ENCODE results near the gene MAP3K19.
"Not testable (repeated sequence)": the region's sequence is repeated elsewhere in the genome, so short reads cannot be mapped to it uniquely, and the experiment has no call there.

The MAP3K19 gene

GRCh38 chr2:134977104-134977503, 70.1 kb downstream of the MAP3K19 start:
- DNase-seq: not testable (repeated sequence)

GRCh38 chr2:134976074-134976702, 71.1 kb downstream of the MAP3K19 start:
- no peak for DNase-seq

- DNase-seq: no peak
Measured at GRCh38 chr2:134975281-134976009, 71.8 kb downstream of the MAP3K19 start.

- no peak for DNase-seq
Measured at GRCh38 chr2:134973241-134974138, 73.8 kb downstream of the MAP3K19 start.

GRCh38 chr2:134967166-134967565, 80.1 kb downstream of the MAP3K19 start:
- not testable (repeated sequence) for DNase-seq

GRCh38 chr2:134957477-134957876, 89.8 kb downstream of the MAP3K19 start:
- no peak for DNase-seq

- DNase-seq: no peak
Measured at GRCh38 chr2:134955744-134956143, 91.5 kb downstream of the MAP3K19 start.

GRCh38 chr2:134954065-134954464, 93.2 kb downstream of the MAP3K19 start:
- no peak for DNase-seq

GRCh38 chr2:134952608-134953007, 94.6 kb downstream of the MAP3K19 start:
- DNase-seq: no peak

- DNase-seq: no peak
Measured at GRCh38 chr2:134950886-134951285, 96.4 kb downstream of the MAP3K19 start.

- DNase-seq: no peak
Measured at GRCh38 chr2:134949981-134950708, 97.1 kb downstream of the MAP3K19 start.

- no peak for DNase-seq
Measured at GRCh38 chr2:134946073-134946472, 101.2 kb downstream of the MAP3K19 start.

GRCh38 chr2:134944975-134945374, 102.3 kb downstream of the MAP3K19 start:
- no peak for DNase-seq

- DNase-seq: no peak
Measured at GRCh38 chr2:134943540-134943939, 103.7 kb downstream of the MAP3K19 start.

- DNase-seq: no peak
Measured at GRCh38 chr2:134936691-134937090, 110.6 kb downstream of the MAP3K19 start.

GRCh38 chr2:134934641-134935040, 112.6 kb downstream of the MAP3K19 start:
- DNase-seq: no peak

GRCh38 chr2:134934150-134934549, 113.1 kb downstream of the MAP3K19 start:
- no peak for DNase-seq

GRCh38 chr2:134933732-134934131, 113.5 kb downstream of the MAP3K19 start:
- no peak for DNase-seq

- DNase-seq: no peak
Measured at GRCh38 chr2:134932864-134933526, 114.3 kb downstream of the MAP3K19 start.

- no peak for DNase-seq
Measured at GRCh38 chr2:134927195-134927594, 120.1 kb downstream of the MAP3K19 start.

- no peak for DNase-seq
Measured at GRCh38 chr2:134926231-134926931, 120.9 kb downstream of the MAP3K19 start.

- DNase-seq: no peak
Measured at GRCh38 chr2:134924912-134925311, 122.3 kb downstream of the MAP3K19 start.
